Spleen (tissue), 7 donors: Measurements from ENCODE around the gene EXOSC7.

ENCODE experiments used
- CTCF ChIP-seq, 11 experiments: fragments of 200-600 bp in 7 of 11; fragments of 450-650 bp in 4 of 11; sonication (generic) in 4 of 11; IDR thresholded peaks in 8 of 11; conservative IDR thresholded peaks in 3 of 11; 1 replicate in 7 of 11; 2 replicates in 4 of 11; pipeline versions ENCODE4 v1.4.0 to v1.8.0; 2016 to 2021; ENCODE audit warnings: antibody characterized with exemption in 11 of 11, inconsistent platforms in 4 of 11, mild to moderate bottlenecking in 1 of 11
- POLR2A ChIP-seq, 3 donors: fragments of 450-650 bp; IDR thresholded peaks; one replicate each; pipeline ENCODE4 v1.5.1; 2017; ENCODE audit warnings: antibody characterized with exemption in 3 of 3, mild to moderate bottlenecking in 1 of 3
- POLR2AphosphoS5 ChIP-seq, 3 donors: sonication (generic); formaldehyde crosslinking; IDR thresholded peaks; one replicate each; pipeline ENCODE4 v1.5.1; 2017; ENCODE audit warnings: antibody characterized with exemption in 3 of 3
- donor health status: DM: no; HTN: no; CAD: no; lungs with moderate emphysema.
- donor health status: DM: no; HTN: no; CAD: no.
- donor health status: DM: no; HTN: no; CAD: no.

- TF ChIP-seq CTCF (IDR thresholded peaks at IDR 0.05 in 8 of 11, conservative IDR thresholded peaks at IDR 0.05 in 3 of 11) (no peak), POLR2A (IDR thresholded peaks at IDR 0.05) (no peak), POLR2AphosphoS5 (IDR thresholded peaks at IDR 0.05) (no peak)
Observed at GRCh38 chr3:44939581-44940036, 36.4 kb upstream of the EXOSC7 start.
